Uterus (tissue), 4 donors: ENCODE data around the gene EHMT1. TPM values are rescaled to one million over a fixed set of nuclear protein-coding genes. Genes with fewer than 3 reads are reported as not detected.
"Not testable (repeated sequence)": the region's sequence is repeated elsewhere in the genome, so short reads cannot be mapped to it uniquely, and the experiment has no call there.

ENCODE experiments used
- DNase-seq, 2 donors: peaks; one replicate each; pipeline ENCODE4 v3.0.0-alpha.2; 2019 to 2020
- H3K27ac ChIP-seq, 2 donors: fragments of 200-600 bp; sonication (generic); 1 replicate in 1 of 2; 2 replicates in 1 of 2; pipeline ENCODE4 v1.5.1; 2016 to 2018
- H3K27me3 ChIP-seq, 2 donors: fragments of 200-600 bp; sonication (generic); one replicate each; pipeline ENCODE4 v1.5.1; 2018 to 2019; ENCODE audit warnings: control low read depth in 1 of 2
- H3K36me3 ChIP-seq, 2 donors: fragments of 200-600 bp; sonication (generic); one replicate each; pipeline ENCODE4 v1.5.1; 2019; ENCODE audit warnings: control low read depth in 1 of 2
- H3K4me1 ChIP-seq, 2 donors: fragments of 200-600 bp; sonication (generic); one replicate each; pipeline ENCODE4 v1.5.1; 2018 to 2019; ENCODE audit warnings: control low read depth in 1 of 2
- H3K4me3 ChIP-seq, 2 donors: fragments of 200-600 bp; sonication (generic); 1 replicate in 1 of 2; 2 replicates in 1 of 2; pipeline ENCODE4 v1.5.1; 2018 to 2019; ENCODE audit warnings: mild to moderate bottlenecking in 1 of 2
- H3K9me3 ChIP-seq, 2 donors: fragments of 200-600 bp; sonication (generic); one replicate each; pipeline ENCODE4 v1.5.1; 2019; ENCODE audit warnings: control low read depth in 1 of 2
- POLR2A ChIP-seq, 2 donors: fragments of 450-650 bp; IDR thresholded peaks; one replicate each; pipeline ENCODE4 v1.6.1; 2016; ENCODE audit warnings: antibody characterized with exemption in 2 of 2, mild to moderate bottlenecking in 1 of 2, moderate library complexity in 1 of 2
- intact Hi-C: fragments of 100-400 bp; cut with DNase I; formaldehyde crosslinking; loops from one replicate; pipeline ENCODE4 v1.15.1; 2023; ENCODE audit warnings: low total_unique reads
- total RNA-seq, 4 donors: library from RNA; depleted of rRNA in 3 of 4; stranded (reverse); fragments of >200 nt in 3 of 4; gene quantifications; one replicate each; pipeline versions ENCODE4 v1.1.0 to v1.2.4, GENCODE V29; 2014 to 2023
- TF ChIP-seq, protein P1 (sequence below), 4 experiments: fragments of 200-600 bp in 2 of 4; fragments of 450-650 bp in 2 of 4; sonication (generic) in 2 of 4; IDR thresholded peaks; one replicate each; pipeline ENCODE4 v1.5.1; 2016 to 2019; ENCODE audit warnings: antibody characterized with exemption in 4 of 4, mild to moderate bottlenecking in 2 of 4, moderate library complexity in 1 of 4
- donor health status: DM: yes; HTN: yes; CAD: no.

Gene EHMT1
- total RNA-seq, 4 donors from 2014 or later = 32.6 to 109 (median 74.9) TPM

DNA sequence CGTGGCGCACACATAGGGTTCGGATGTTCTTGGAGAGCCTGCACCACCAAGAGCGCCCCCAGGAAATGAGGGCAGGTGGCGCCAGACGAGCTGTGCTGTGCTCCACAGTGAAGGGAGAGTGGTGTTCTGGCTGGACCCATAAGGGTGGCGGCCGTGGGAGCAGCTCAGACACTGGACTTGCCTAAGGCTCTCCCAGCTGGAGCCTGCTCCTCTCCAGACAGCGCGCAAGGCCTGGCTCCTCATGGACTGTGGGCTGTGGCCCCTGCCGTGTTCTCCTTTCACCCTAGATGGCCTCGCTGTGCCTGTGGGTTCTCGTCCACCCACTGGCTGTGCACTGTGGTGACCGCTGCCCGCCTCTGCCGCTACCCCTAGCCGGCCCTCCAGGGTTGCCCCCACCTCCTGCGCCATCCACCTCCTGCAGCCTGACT, 92.9 kb downstream of the EHMT1 start:
- Histone ChIP-seq H3K27ac (no peak overlapping the region), H3K9me3 (no peaks in the 10 kb centered on the region), H3K4me1 (no peaks in the 10 kb centered on the region), H3K27me3 (no peaks in the 10 kb centered on the region), H3K36me3 (no peaks in the 10 kb centered on the region), H3K4me3 (no peak overlapping the region)
- TF ChIP-seq POLR2A (IDR thresholded peaks at IDR 0.05) = no peak
- TF ChIP-seq, protein P1, sequence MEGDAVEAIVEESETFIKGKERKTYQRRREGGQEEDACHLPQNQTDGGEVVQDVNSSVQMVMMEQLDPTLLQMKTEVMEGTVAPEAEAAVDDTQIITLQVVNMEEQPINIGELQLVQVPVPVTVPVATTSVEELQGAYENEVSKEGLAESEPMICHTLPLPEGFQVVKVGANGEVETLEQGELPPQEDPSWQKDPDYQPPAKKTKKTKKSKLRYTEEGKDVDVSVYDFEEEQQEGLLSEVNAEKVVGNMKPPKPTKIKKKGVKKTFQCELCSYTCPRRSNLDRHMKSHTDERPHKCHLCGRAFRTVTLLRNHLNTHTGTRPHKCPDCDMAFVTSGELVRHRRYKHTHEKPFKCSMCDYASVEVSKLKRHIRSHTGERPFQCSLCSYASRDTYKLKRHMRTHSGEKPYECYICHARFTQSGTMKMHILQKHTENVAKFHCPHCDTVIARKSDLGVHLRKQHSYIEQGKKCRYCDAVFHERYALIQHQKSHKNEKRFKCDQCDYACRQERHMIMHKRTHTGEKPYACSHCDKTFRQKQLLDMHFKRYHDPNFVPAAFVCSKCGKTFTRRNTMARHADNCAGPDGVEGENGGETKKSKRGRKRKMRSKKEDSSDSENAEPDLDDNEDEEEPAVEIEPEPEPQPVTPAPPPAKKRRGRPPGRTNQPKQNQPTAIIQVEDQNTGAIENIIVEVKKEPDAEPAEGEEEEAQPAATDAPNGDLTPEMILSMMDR (IDR thresholded peaks at IDR 0.05) = no peak
- intact Hi-C loops = no loop called here
- DNase-seq = no peak

DNA sequence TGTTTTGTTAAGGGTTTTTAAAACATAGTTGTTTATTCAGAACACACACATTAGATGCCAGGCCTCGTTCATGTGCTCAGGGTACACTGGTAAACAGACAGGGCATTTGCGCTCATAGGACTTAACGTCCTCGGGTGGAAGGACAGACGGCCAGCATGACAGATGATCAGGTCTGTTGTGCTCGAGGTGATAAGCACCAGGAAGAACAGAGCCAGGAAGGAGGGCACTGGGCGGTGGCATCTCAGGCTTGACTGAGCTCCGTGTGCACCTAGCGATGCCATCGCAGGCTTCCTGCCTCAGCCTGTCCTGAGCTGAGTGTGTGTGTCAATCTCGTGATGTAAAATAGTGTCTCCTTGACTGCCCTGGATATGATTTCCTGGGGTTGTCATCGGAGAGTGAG, 96.5 kb downstream of the EHMT1 start:
- H3K27me3 ChIP-seq = no peaks in the 10 kb centered on the region
- no peaks in the 10 kb centered on the region for H3K4me1 ChIP-seq
- DNase-seq = no peak
- no peaks in the 10 kb centered on the region for H3K36me3 ChIP-seq
- no peaks in the 10 kb centered on the region for H3K9me3 ChIP-seq
- H3K27ac ChIP-seq = no peak overlapping the region
- H3K4me3 ChIP-seq = no peak overlapping the region
- intact Hi-C loops = no loop called here
- TF ChIP-seq POLR2A (IDR thresholded peaks at IDR 0.05) = no peak
- TF ChIP-seq, protein P1 (IDR thresholded peaks at IDR 0.05) = no peak

DNA sequence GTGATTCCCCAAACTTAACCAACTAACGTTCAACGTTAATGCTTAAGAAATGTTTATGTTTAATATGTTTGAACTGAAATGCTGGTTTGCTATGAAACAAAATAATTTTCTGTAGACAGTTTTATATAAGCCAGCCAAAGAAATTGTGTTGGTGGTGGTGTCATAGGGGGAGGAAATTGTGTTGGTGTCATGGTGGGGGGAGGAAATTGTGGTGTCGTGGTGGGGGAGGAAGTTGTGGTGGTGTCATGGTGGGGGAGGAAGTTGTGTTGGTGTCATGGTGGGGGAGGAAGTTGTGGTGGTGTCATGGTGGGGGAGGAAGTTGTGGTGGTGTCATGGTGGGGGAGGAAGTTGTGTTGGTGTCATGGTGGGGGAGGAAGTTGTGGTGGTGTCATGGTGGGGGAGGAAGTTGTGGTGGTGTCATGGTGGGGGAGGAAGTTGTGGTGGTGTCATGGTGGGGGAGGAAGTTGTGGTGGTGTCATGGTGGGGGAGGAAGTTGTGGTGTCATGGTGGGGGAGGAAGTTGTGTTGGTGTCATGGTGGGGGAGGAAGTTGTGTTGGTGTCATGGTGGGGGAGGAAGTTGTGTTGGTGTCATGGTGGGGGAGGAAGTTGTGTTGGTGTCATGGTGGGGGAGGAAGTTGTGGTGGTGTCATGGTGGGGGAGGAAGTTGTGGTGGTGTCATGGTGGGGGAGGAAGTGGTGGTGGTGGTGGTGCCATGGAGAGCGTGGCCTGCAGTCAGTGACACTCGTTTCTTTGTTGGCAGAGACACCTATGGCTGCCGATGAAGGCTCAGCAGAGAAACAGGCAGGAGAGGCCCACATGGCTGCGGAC, 97.3 kb downstream of the EHMT1 start:
- H3K4me1 ChIP-seq, DNase-seq, H3K27ac ChIP-seq, intact Hi-C loops, H3K9me3 ChIP-seq, H3K36me3 ChIP-seq, H3K4me3 ChIP-seq, H3K27me3 ChIP-seq: not testable (repeated sequence)

DNA sequence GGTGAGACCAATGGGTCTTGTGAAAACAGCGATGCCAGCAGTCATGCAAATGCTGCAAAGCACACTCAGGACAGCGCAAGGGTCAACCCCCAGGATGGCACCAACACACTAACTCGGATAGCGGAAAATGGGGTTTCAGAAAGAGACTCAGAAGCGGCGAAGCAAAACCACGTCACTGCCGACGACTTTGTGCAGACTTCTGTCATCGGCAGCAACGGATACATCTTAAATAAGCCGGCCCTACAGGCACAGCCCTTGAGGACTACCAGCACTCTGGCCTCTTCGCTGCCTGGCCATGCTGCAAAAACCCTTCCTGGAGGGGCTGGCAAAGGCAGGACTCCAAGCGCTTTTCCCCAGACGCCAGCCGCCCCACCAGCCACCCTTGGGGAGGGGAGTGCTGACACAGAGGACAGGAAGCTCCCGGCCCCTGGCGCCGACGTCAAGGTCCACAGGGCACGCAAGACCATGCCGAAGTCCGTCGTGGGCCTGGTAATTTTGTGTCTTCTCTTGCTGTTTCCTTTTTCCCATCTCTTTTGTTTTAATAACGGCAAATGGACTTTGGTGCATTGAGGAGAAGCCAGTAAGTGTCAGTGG, 98.0 kb downstream of the EHMT1 start:
- no peaks in the 10 kb centered on the region for H3K4me1 ChIP-seq
- no peaks in the 10 kb centered on the region for H3K9me3 ChIP-seq
- H3K27me3 ChIP-seq = no peaks in the 10 kb centered on the region
- no peak for DNase-seq
- H3K36me3 ChIP-seq = no peaks in the 10 kb centered on the region
- no peak for TF ChIP-seq POLR2A (IDR thresholded peaks at IDR 0.05)
- TF ChIP-seq, protein P1 (IDR thresholded peaks at IDR 0.05) = no peak
- no peak overlapping the region for H3K27ac ChIP-seq
- intact Hi-C loops = no loop called here
- H3K4me3 ChIP-seq = no peak overlapping the region

DNA sequence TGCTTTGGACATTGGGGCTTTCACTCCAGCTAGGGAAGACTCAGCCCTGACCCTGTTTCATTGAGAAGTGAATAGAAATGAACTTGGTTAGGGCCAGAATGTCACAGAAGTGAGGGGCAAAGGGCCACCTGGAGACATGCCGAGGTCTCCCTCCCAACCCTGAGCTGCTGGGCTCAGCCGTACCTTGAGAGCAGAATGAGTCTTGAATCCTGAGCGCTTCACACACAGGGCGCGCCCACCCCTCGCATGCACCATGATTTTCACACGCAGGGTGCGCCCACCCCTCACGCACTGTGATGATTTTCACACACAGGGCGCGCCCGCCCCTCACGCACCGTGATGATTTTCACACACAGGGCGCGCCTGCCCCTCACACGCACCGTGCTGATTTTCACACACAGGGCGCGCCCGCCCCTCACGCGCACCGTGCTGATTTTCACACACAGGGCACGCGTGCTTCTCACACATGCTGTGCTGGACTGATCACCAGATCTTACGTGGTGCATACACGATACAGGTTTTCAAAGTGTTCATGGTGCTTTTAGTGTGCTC, 99.0 kb downstream of the EHMT1 start:
- TF ChIP-seq, protein P1 (IDR thresholded peaks at IDR 0.05) = no peak
- TF ChIP-seq POLR2A (IDR thresholded peaks at IDR 0.05) = no peak
- DNase-seq = no peak
- Histone ChIP-seq H3K36me3 (no peaks in the 10 kb centered on the region), H3K9me3 (no peaks in the 10 kb centered on the region), H3K4me1 (no peaks in the 10 kb centered on the region), H3K27me3 (no peaks in the 10 kb centered on the region), H3K4me3 (no peak overlapping the region), H3K27ac (no peak overlapping the region)
- intact Hi-C loops = no loop called here
